HepG2 (cell line): ENCODE measurements around the gene BPIFB4. TPM values are rescaled to one million over a fixed set of nuclear protein-coding genes. Genes with fewer than 3 reads are reported as not detected.

Experiments used
- ATAC-seq: fragments of 200-7000 bp; cut with Tn5 transposase; 3 replicates; pipeline ENCODE4 v1.9.1; 2020; ENCODE audit warnings: mild to moderate bottlenecking, moderate library complexity
- BruUV-seq: library from RNA; stranded (reverse); fragments of 400-500 nt; replicated peaks from 2 replicates; lab custom pipeline; 2021; lab: Mats Ljungman, UMichigan
- CTCF ChIA-PET: fragments of 300-600 bp; formaldehyde crosslinking; extraction: SDS; loops from one replicate; lab custom pipeline; 2021; ENCODE audit warnings: low total read pairs, inconsistent platforms, low intra/inter-chr PET ratio; lab: Yijun Ruan, JAX
- POLR2A ChIA-PET: fragments of 350-600 bp; sonication (Branson Sonifier 250); formaldehyde crosslinking; loops from one replicate; lab custom pipeline; 2020; ENCODE audit warnings: antibody characterized with exemption, inconsistent platforms; lab: Yijun Ruan, JAX
- DNase-seq: peaks from one replicate; pipeline ENCODE4 v3.0.0-alpha.2; 2015; ENCODE audit warnings: low spot score
- FAIRE-seq: peaks from 3 replicates; lab custom pipeline; 2011; peaks lifted over from hg19 to GRCh38; lab: Jason Lieb, UNC
- H2AFZ ChIP-seq: one replicate; pipeline ENCODE4 v1.6.1; 2011; ENCODE audit warnings: low read length, inconsistent platforms
- H3K27ac ChIP-seq: fragments of 300-600 bp; 3 replicates; pipeline ENCODE4 v1.8.0; 2011; ENCODE audit warnings: mixed run types, mild to moderate bottlenecking, mixed read lengths, low read length, inconsistent platforms; ENCODE audit not compliant: insufficient read depth; ENCODE audit errors: extremely low read length
- H3K27me3 ChIP-seq, 2 experiments: fragments of 200-600 bp in 1 of 2; 2 replicates in 1 of 2; 3 replicates in 1 of 2; pipeline versions ENCODE4 v1.6.0 to v1.8.0; 2011; ENCODE audit warnings: low read length in 2 of 2, mild to moderate bottlenecking in 2 of 2, moderate library complexity in 2 of 2, inconsistent platforms in 1 of 2; ENCODE audit not compliant: insufficient read depth in 2 of 2, control insufficient read depth in 1 of 2
- H3K36me3 ChIP-seq, 2 experiments: fragments of 200-600 bp in 1 of 2; replicated peaks in 1 of 2; 2 replicates in 1 of 2; 3 replicates in 1 of 2; pipeline versions ENCODE4 v1.5.1 to v1.8.0; 2011; ENCODE audit warnings: low read length in 2 of 2, inconsistent platforms in 1 of 2; ENCODE audit not compliant: insufficient read depth in 2 of 2, control insufficient read depth in 1 of 2
- H3K4me1 ChIP-seq: 2 replicates; pipeline ENCODE4 v1.5.1; 2012; ENCODE audit warnings: low read length, inconsistent platforms; ENCODE audit not compliant: insufficient read depth
- H3K4me2 ChIP-seq: 2 replicates; pipeline ENCODE4 v1.6.0; 2011; ENCODE audit warnings: low read depth, low read length, inconsistent platforms
- H3K4me3 ChIP-seq, 3 experiments: fragments of 200-600 bp in 1 of 3; sonication (generic), shearing (Covaris generic) in 1 of 3; replicated peaks in 1 of 3; 2 replicates each; pipeline ENCODE4 v1.5.1; 2011 to 2016; ENCODE audit warnings: low read length in 3 of 3, inconsistent platforms in 2 of 3, low read depth in 2 of 3, mild to moderate bottlenecking in 2 of 3, control low read depth in 1 of 3, mixed read lengths in 1 of 3; ENCODE audit not compliant: insufficient read depth in 1 of 3
- H3K79me2 ChIP-seq: one replicate; pipeline ENCODE4 v1.6.1; 2011; ENCODE audit warnings: low read length, inconsistent platforms; ENCODE audit not compliant: insufficient read depth
- H3K9ac ChIP-seq: 2 replicates; pipeline ENCODE4 v1.6.0; 2011; ENCODE audit warnings: mild to moderate bottlenecking, low read depth, low read length, inconsistent platforms; ENCODE audit not compliant: insufficient read depth
- H3K9me3 ChIP-seq: 2 replicates; pipeline ENCODE4 v1.5.1; 2012; ENCODE audit warnings: mild to moderate bottlenecking, low read length
- H4K20me1 ChIP-seq: 2 replicates; pipeline ENCODE4 v1.6.0; 2011; ENCODE audit warnings: inconsistent platforms, mild to moderate bottlenecking, low read length, moderate library complexity; ENCODE audit not compliant: insufficient read depth
- ATF5 ChIP-seq: sonication (generic); formaldehyde crosslinking; IDR thresholded peaks from 2 replicates; pipeline ENCODE4 v1.4.0; 2020; ENCODE audit warnings: mild to moderate bottlenecking, low read depth, missing genetic modification reagents
- JUND ChIP-seq: sonication (generic); formaldehyde crosslinking; IDR thresholded peaks from 2 replicates; pipeline ENCODE4 v1.8.0; 2022; ENCODE audit warnings: mild to moderate bottlenecking, missing genetic modification reagents
- MAX ChIP-seq: IDR thresholded peaks from 2 replicates; pipeline ENCODE4 v1.6.1; 2012; ENCODE audit warnings: inconsistent platforms
- TBX2 ChIP-seq: sonication (generic); formaldehyde crosslinking; IDR thresholded peaks from 2 replicates; pipeline ENCODE4 v1.5.0; 2020; ENCODE audit warnings: missing genetic modification reagents, mild to moderate bottlenecking, borderline replicate concordance
- ZNF569 ChIP-seq: sonication (generic); formaldehyde crosslinking; IDR thresholded peaks from 2 replicates; pipeline ENCODE4 v1.5.0; 2020; ENCODE audit warnings: mild to moderate bottlenecking, missing genetic modification reagents, moderate library complexity, borderline replicate concordance
- ZNF687 ChIP-seq: sonication (generic); formaldehyde crosslinking; IDR thresholded peaks from 2 replicates; pipeline ENCODE4 v1.5.1; 2020; ENCODE audit warnings: mild to moderate bottlenecking, missing genetic modification reagents, moderate library complexity
- ZNF7 ChIP-seq: IDR thresholded peaks from 2 replicates; pipeline ENCODE4 v1.6.1; 2016; ENCODE audit warnings: missing biosample characterization, missing genetic modification reagents
- WGBS: methylation state at CpG from one replicate; pipeline ENCODE4 v1.1.6; 2017; ENCODE audit warnings: low lambda C conversion rate; 5-methylcytosine and 5-hydroxymethylcytosine counted together
- in situ Hi-C: cut with HindIII; loops from 2 replicates; pipeline ENCODE4 v1.10.0; 2017; ENCODE audit warnings: low pct_unique_long_range_greater_than_20kb; ENCODE audit not compliant: extremely low pct_ligation_motif_present
- intact Hi-C: fragments of 100-400 bp; cut with micrococcal nuclease; formaldehyde crosslinking; loops from one replicate; pipeline ENCODE4 v1.10.0; 2022; ENCODE audit not compliant: unreplicated experiment
- polyA plus RNA-seq, 8 experiments: library from polyadenylated mRNA; depleted of rRNA in 3 of 8; stranded (reverse) in 7 of 8; unstranded in 1 of 8; fragments of >200 nt; fragmentation: Illumina TruSeq in 4 of 8; extraction: Trizol in 4 of 8; gene quantifications; 2 replicates each; pipeline versions ENCODE4 v1.2.1 to v1.2.3, GENCODE V29; 2011 to 2016; ENCODE audit warnings: low read depth in 4 of 8, missing spikeins in 1 of 8, mixed read lengths in 1 of 8; ENCODE audit not compliant: insufficient read depth in 1 of 8
- total RNA-seq, 5 experiments: library from RNA; depleted of rRNA; stranded (reverse); fragments of >200 nt; fragmentation: Illumina TruSeq; extraction: Trizol; gene quantifications; 2 replicates each; pipeline ENCODE4 v1.2.3, GENCODE V29; 2016; ENCODE audit warnings: low read depth in 1 of 5

The BPIFB4 gene
- total and polyA plus RNA-seq, 2 of the 13 experiments (the other 11 are each of a cell fraction or from before 2014, with no cell fraction given): 0.09 TPM; not detected in 1

- TF ChIP-seq TBX2 (CRISPR knock-in tag) (no peak), JUND (CRISPR knock-in tag) (no peak), ZNF687 (CRISPR knock-in tag) (no peak)
Measured at GRCh38 chr20:33127422-33128097, 48.1 kb downstream of the BPIFB4 start (continued).

GRCh38 chr20:33130568-33131061 is 51.2 kb downstream of the BPIFB4 start:
- no peak for FAIRE-seq
- WGBS: 65% methylated on average over 9 of the region's 9 CpGs
- CTCF ChIA-PET: interaction anchor here (1.1 kb wide), 1 partner anchor 35 kb away, joined by 3 read pairs; no protein-coding TSS in a partner anchor
- H3K79me2 ChIP-seq: no peaks in the 10 kb centered on the region
- POLR2A ChIA-PET: no interaction called here
- no peak overlapping the region for H3K9ac ChIP-seq
- no peak overlapping the region for H3K27ac ChIP-seq
- intact Hi-C loops (no loop called here), in situ Hi-C loops (no loop called here)
- BruUV-seq: no TSS peak
- H4K20me1 ChIP-seq: no peaks in the 10 kb centered on the region
- ATAC-seq: no peak
- peak; percentile 64 for TF ChIP-seq ZNF7 (CRISPR knock-in tag)
- TF ChIP-seq ZNF569 (CRISPR knock-in tag): no peak
- TF ChIP-seq MAX: no peak
- no peak for TF ChIP-seq ATF5 (CRISPR knock-in tag)
- peaks cover 2 to 37% of the 10 kb centered on the region in 2 experiments; a peak in 3 of 5 replicates for H3K27me3 ChIP-seq
- H3K4me3 ChIP-seq: no peak overlapping the region
- no peak overlapping the region for H2AFZ ChIP-seq
- H3K4me1 ChIP-seq: peaks cover 30% of the 10 kb centered on the region
- no peak for DNase-seq
- H3K36me3 ChIP-seq: no peaks in the 10 kb centered on the region
- H3K9me3 ChIP-seq: no peaks in the 10 kb centered on the region
- H3K4me2 ChIP-seq: no peak overlapping the region
